ENCODE measurements around the gene METTL16. TPM values are rescaled to one million over a fixed set of nuclear protein-coding genes. Genes with fewer than 3 reads are reported as not detected.

METTL16 gene
- total and polyA plus RNA-seq, 9 of the 15 experiments (the other 6 are each of a cell fraction or from before 2014, with no cell fraction given), result 12.1 to 30.5 (median 19.8) TPM

DNA sequence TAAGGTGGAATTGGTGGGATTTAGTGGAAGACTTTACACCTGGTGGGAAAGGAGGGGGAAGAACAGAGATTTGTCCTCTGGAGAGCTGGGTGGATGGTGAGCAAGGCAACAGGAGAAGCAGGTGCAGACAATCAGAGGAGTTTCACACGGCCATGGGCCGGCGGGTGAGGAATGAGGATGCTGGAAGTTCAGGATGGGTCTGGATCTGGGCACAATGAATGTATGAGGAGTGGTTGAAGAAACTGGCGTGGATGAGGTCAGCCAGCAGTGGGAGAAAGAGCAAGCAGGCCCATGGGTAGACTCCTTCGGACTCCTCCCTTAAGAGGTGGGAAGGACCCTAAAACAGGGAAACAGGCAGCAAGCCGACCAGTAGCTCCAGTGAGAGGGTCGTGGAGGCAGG, 100.7 kb downstream of the METTL16 start:
- no peak for DNase-seq (ENCODE audit: extremely low read depth in 1 of 4, low spot score in 3 of 4)
- 92% methylated on average over 7 of the region's 7 CpGs for WGBS (ENCODE audit: insufficient coverage, low coverage, missing lambda C conversion rate)
- in situ Hi-C loops (cut with MboI), result loop anchor here (5.0 kb wide), 1 partner anchor 34 kb away; no protein-coding TSS in a partner anchor
- TF ChIP-seq RB1 (IDR thresholded peaks at IDR 0.05; ENCODE audit: low read depth) (no peak), PURB (CRISPR knock-in tag; IDR thresholded peaks at IDR 0.05; ENCODE audit: low read depth) (no peak), TAL1 (IDR thresholded peaks at IDR 0.05) (no peak), ZNF395 (CRISPR knock-in tag; IDR thresholded peaks at IDR 0.05) (no peak), ERF (CRISPR knock-in tag; IDR thresholded peaks at IDR 0.05) (no peak), CREB3L1 (IDR thresholded peaks at IDR 0.05; ENCODE audit: borderline replicate concordance, low read depth) (no peak), ZNF175 (CRISPR knock-in tag; IDR thresholded peaks at IDR 0.05; ENCODE audit: low read depth) (no peak), ZNF197 (CRISPR knock-in tag; IDR thresholded peaks at IDR 0.05; ENCODE audit: low read depth) (no peak), MECOM (CRISPR knock-in tag; IDR thresholded peaks at IDR 0.05) (no peak), GATA2 (CRISPR knock-in tag; IDR thresholded peaks at IDR 0.05) (no peak), NCOA1 (IDR thresholded peaks at IDR 0.05; ENCODE audit: low read depth) (no peak), NR2C2 (CRISPR knock-in tag; IDR thresholded peaks at IDR 0.05) (no peak), NR2C2 (tag; IDR thresholded peaks at IDR 0.05) (no peak), HEY1 (CRISPR knock-in tag; IDR thresholded peaks at IDR 0.05; ENCODE audit: borderline replicate concordance) (no peak)
- TF ChIP-seq, protein P1, sequence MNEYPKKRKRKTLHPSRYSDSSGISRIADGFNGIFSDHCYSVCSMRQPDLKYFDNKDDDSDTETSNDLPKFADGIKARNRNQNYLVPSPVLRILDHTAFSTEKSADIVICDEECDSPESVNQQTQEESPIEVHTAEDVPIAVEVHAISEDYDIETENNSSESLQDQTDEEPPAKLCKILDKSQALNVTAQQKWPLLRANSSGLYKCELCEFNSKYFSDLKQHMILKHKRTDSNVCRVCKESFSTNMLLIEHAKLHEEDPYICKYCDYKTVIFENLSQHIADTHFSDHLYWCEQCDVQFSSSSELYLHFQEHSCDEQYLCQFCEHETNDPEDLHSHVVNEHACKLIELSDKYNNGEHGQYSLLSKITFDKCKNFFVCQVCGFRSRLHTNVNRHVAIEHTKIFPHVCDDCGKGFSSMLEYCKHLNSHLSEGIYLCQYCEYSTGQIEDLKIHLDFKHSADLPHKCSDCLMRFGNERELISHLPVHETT (CRISPR knock-in tag; conservative IDR thresholded peaks at IDR 0.05 in 1 of 2, IDR thresholded peaks at IDR 0.05 in 1 of 2), result no peak
- TF ChIP-seq, protein P2, sequence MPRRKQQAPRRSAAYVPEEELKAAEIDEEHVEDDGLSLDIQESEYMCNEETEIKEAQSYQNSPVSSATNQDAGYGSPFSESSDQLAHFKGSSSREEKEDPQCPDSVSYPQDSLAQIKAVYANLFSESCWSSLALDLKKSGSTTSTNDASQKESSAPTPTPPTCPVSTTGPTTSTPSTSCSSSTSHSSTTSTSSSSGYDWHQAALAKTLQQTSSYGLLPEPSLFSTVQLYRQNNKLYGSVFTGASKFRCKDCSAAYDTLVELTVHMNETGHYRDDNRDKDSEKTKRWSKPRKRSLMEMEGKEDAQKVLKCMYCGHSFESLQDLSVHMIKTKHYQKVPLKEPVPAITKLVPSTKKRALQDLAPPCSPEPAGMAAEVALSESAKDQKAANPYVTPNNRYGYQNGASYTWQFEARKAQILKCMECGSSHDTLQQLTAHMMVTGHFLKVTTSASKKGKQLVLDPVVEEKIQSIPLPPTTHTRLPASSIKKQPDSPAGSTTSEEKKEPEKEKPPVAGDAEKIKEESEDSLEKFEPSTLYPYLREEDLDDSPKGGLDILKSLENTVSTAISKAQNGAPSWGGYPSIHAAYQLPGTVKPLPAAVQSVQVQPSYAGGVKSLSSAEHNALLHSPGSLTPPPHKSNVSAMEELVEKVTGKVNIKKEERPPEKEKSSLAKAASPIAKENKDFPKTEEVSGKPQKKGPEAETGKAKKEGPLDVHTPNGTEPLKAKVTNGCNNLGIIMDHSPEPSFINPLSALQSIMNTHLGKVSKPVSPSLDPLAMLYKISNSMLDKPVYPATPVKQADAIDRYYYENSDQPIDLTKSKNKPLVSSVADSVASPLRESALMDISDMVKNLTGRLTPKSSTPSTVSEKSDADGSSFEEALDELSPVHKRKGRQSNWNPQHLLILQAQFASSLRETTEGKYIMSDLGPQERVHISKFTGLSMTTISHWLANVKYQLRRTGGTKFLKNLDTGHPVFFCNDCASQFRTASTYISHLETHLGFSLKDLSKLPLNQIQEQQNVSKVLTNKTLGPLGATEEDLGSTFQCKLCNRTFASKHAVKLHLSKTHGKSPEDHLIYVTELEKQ (CRISPR knock-in tag; IDR thresholded peaks at IDR 0.05), result no peak

More for the DNA sequence above, 100.7 kb downstream of the METTL16 start:
- Histone ChIP-seq H3K9ac (ENCODE audit: insufficient read depth in 1 of 2, low read depth in 2 of 2, low read length in 2 of 2) (no peak overlapping the region), H3K4me3 (no peak overlapping the region), H3K9me1 (ENCODE audit: control insufficient read depth, insufficient read depth, low read length) (no peaks in the 10 kb centered on the region), H3K9me3 (replicated peaks; ENCODE audit: control insufficient read depth, insufficient read depth, low read depth, low read length) (no peaks in the 10 kb centered on the region), H3K27ac (ENCODE audit: extremely low read depth, low read depth, low read length) (no peak overlapping the region), H2AFZ (ENCODE audit: low read depth, low read length) (no peak overlapping the region), H3K4me1 (replicated peaks in 1 of 2; ENCODE audit: control insufficient read depth in 2 of 2, insufficient read depth in 2 of 2, low read length in 2 of 2) (peaks cover 9 to 12% of the 10 kb centered on the region in 2 experiments), H3K4me2 (ENCODE audit: insufficient read depth, low read length) (no peak overlapping the region), H3K27me3 (ENCODE audit: control insufficient read depth in 2 of 2, insufficient read depth in 2 of 2, low read length in 2 of 2) (no peaks in the 10 kb centered on the region), H3K36me3 (ENCODE audit: control insufficient read depth, insufficient read depth, low read length) (peaks cover 25% of the 10 kb centered on the region; the same call in 2 of the 3 replicates), H4K20me1 (replicated peaks; ENCODE audit: control insufficient read depth, insufficient read depth, low read length) (no peaks in the 10 kb centered on the region), H3K79me2 (ENCODE audit: control insufficient read depth, insufficient read depth, low read length) (no peaks in the 10 kb centered on the region)
- ChIA-PET POLR2A (interaction anchor here (0.6 kb wide), 1 partner anchor 76 kb away, joined by 3 read pairs; no protein-coding TSS in a partner anchor), CTCF (ENCODE audit: low intra/inter-chr PET ratio) (no interaction called here)
- FAIRE-seq (no peak), ATAC-seq (no peak)
- intact Hi-C loops (cut with micrococcal nuclease), result no loop called here
- BruUV-seq (replicated peaks), result no TSS peak

All from K562 (cell line).